ENCODE measurements around the gene LHCGR. TPM values are rescaled to one million over a fixed set of nuclear protein-coding genes. Genes with fewer than 3 reads are reported as not detected.

Gene LHCGR
- polyA plus RNA-seq, 1 donor, result 0.03 TPM

Other genes starting within 250 kb of the LHCGR start
- 10.1 TPM for gene STON1, start 225.6 kb downstream of the LHCGR start, polyA plus RNA-seq
- 0.33 TPM for gene GTF2A1L, start 137.9 kb downstream of the LHCGR start, polyA plus RNA-seq

Data from large intestine (tissue), 1 donor.